HEK293 (cell line): ENCODE data around the gene GGA1.

ENCODE experiments used
- BCL6B ChIP-seq: fragments of 450-650 bp; formaldehyde crosslinking; IDR thresholded peaks from 2 replicates; pipeline ENCODE4 v1.5.1; 2017; ENCODE audit warnings: missing biosample characterization, missing genetic modification characterization
- GLI4 ChIP-seq: fragments of 450-650 bp; formaldehyde crosslinking; IDR thresholded peaks from 2 replicates; pipeline ENCODE4 v1.5.1; 2016; ENCODE audit warnings: missing biosample characterization, missing genetic modification characterization
- GLIS1 ChIP-seq: fragments of 450-650 bp; formaldehyde crosslinking; IDR thresholded peaks from 2 replicates; pipeline ENCODE4 v1.5.1; 2016; ENCODE audit warnings: missing biosample characterization, missing genetic modification characterization
- GLIS2 ChIP-seq: fragments of 450-650 bp; formaldehyde crosslinking; IDR thresholded peaks from 2 replicates; pipeline ENCODE4 v1.5.1; 2016; ENCODE audit warnings: missing biosample characterization, missing genetic modification characterization
- RBAK ChIP-seq: fragments of 450-650 bp; formaldehyde crosslinking; IDR thresholded peaks from 2 replicates; pipeline ENCODE4 v1.5.1; 2016; ENCODE audit warnings: missing biosample characterization, missing genetic modification characterization
- TCF7L2 ChIP-seq: IDR thresholded peaks from 2 replicates; pipeline ENCODE4 v1.6.1; 2011; ENCODE audit warnings: low read depth, mild to moderate bottlenecking, inconsistent platforms, low read length, moderate library complexity, borderline replicate concordance
- TRIM28 ChIP-seq: IDR thresholded peaks from 2 replicates; pipeline ENCODE4 v1.6.1; 2011; ENCODE audit warnings: low read length, control low read depth, borderline replicate concordance
- ZBTB1 ChIP-seq: fragments of 450-650 bp; formaldehyde crosslinking; IDR thresholded peaks from 2 replicates; pipeline ENCODE4 v1.5.1; 2016; ENCODE audit warnings: missing biosample characterization, missing genetic modification characterization
- ZBTB20 ChIP-seq: fragments of 450-650 bp; formaldehyde crosslinking; IDR thresholded peaks from 2 replicates; pipeline ENCODE4 v1.5.1; 2016; ENCODE audit warnings: missing biosample characterization, missing genetic modification characterization
- ZBTB48 ChIP-seq: fragments of 450-650 bp; formaldehyde crosslinking; IDR thresholded peaks from 2 replicates; pipeline ENCODE4 v1.5.1; 2016; ENCODE audit warnings: missing biosample characterization, missing genetic modification characterization
- ZFP37 ChIP-seq: fragments of 450-650 bp; formaldehyde crosslinking; IDR thresholded peaks from 2 replicates; pipeline ENCODE4 v1.5.1; 2016; ENCODE audit warnings: missing biosample characterization, missing genetic modification characterization
- ZNF140 ChIP-seq: fragments of 450-650 bp; formaldehyde crosslinking; IDR thresholded peaks from 2 replicates; pipeline ENCODE4 v1.5.1; 2016; ENCODE audit warnings: missing biosample characterization, missing genetic modification characterization
- ZNF148 ChIP-seq: fragments of 450-650 bp; formaldehyde crosslinking; IDR thresholded peaks from 2 replicates; pipeline ENCODE4 v1.5.0; 2017; ENCODE audit warnings: missing biosample characterization, missing genetic modification characterization, borderline replicate concordance
- ZNF16 ChIP-seq: fragments of 450-650 bp; formaldehyde crosslinking; IDR thresholded peaks from 2 replicates; pipeline ENCODE4 v1.5.1; 2016; ENCODE audit warnings: low read depth, missing biosample characterization, missing genetic modification characterization
- ZNF174 ChIP-seq: fragments of 450-650 bp; formaldehyde crosslinking; IDR thresholded peaks from 2 replicates; pipeline ENCODE4 v1.5.0; 2017; ENCODE audit warnings: missing biosample characterization, mild to moderate bottlenecking, missing genetic modification characterization
- ZNF19 ChIP-seq: fragments of 450-650 bp; formaldehyde crosslinking; IDR thresholded peaks from 2 replicates; pipeline ENCODE4; 2016; ENCODE audit warnings: missing biosample characterization, missing genetic modification characterization, low read depth
- ZNF274 ChIP-seq, 2 experiments: fragments of 200-500 bp in 1 of 2; fragments of 450-650 bp in 1 of 2; sonication (Bioruptor generic) in 1 of 2; formaldehyde crosslinking in 1 of 2; IDR thresholded peaks; 2 replicates each; pipeline versions ENCODE4 v1.5.1 to v1.6.1; 2014 to 2016; ENCODE audit warnings: borderline replicate concordance in 1 of 2, inconsistent platforms in 1 of 2, low read length in 1 of 2, missing biosample characterization in 1 of 2, missing genetic modification characterization in 1 of 2
- ZNF311 ChIP-seq: fragments of 450-650 bp; formaldehyde crosslinking; IDR thresholded peaks from 2 replicates; pipeline ENCODE4 v1.5.1; 2017; ENCODE audit warnings: missing biosample characterization, missing genetic modification characterization, borderline replicate concordance
- ZNF324 ChIP-seq: fragments of 450-650 bp; formaldehyde crosslinking; IDR thresholded peaks from 2 replicates; pipeline ENCODE4 v1.5.1; 2016; ENCODE audit warnings: missing biosample characterization, missing genetic modification characterization
- ZNF416 ChIP-seq: fragments of 450-650 bp; formaldehyde crosslinking; IDR thresholded peaks from 2 replicates; pipeline ENCODE4 v1.5.1; 2016; ENCODE audit warnings: missing biosample characterization, missing genetic modification characterization
- ZNF549 ChIP-seq: fragments of 450-650 bp; IDR thresholded peaks from 2 replicates; pipeline ENCODE4 v1.5.1; 2018; ENCODE audit warnings: missing biosample characterization, missing genetic modification characterization, mild to moderate bottlenecking, inconsistent platforms, moderate library complexity
- ZNF558 ChIP-seq: fragments of 450-650 bp; formaldehyde crosslinking; IDR thresholded peaks from 2 replicates; pipeline ENCODE4 v1.5.1; 2016; ENCODE audit warnings: missing biosample characterization, missing genetic modification characterization
- ZNF623 ChIP-seq: fragments of 450-650 bp; formaldehyde crosslinking; IDR thresholded peaks from 2 replicates; pipeline ENCODE4 v1.5.1; 2016; ENCODE audit warnings: missing biosample characterization, missing genetic modification characterization
- ZNF692 ChIP-seq: fragments of 450-650 bp; formaldehyde crosslinking; IDR thresholded peaks from 2 replicates; pipeline ENCODE4 v1.5.1; 2016; ENCODE audit warnings: missing biosample characterization, missing genetic modification characterization
- ZXDB ChIP-seq: fragments of 450-650 bp; formaldehyde crosslinking; IDR thresholded peaks from 2 replicates; pipeline ENCODE4 v1.5.1; 2016; ENCODE audit warnings: missing biosample characterization, missing genetic modification characterization
- TF ChIP-seq, protein P1 (sequence below): fragments of 450-650 bp; formaldehyde crosslinking; IDR thresholded peaks from 2 replicates; pipeline ENCODE4 v1.5.1; 2017; ENCODE audit warnings: missing biosample characterization, mild to moderate bottlenecking, missing genetic modification characterization, moderate library complexity
- TF ChIP-seq, protein P2 (sequence below): fragments of 450-650 bp; formaldehyde crosslinking; IDR thresholded peaks from 2 replicates; pipeline ENCODE4 v1.5.1; 2016; ENCODE audit warnings: missing biosample characterization, missing genetic modification characterization, low read depth

GGA1 gene

GRCh38 chr22:37676736-37677492 lies 68.3 kb downstream of the GGA1 start (continued):
- TF ChIP-seq ZNF16 (tag by site-specific recombination) (no peak), BCL6B (peak; percentile 60; the same call in 1 of the 2 replicates), ZNF19 (no peak), ZBTB48 (tag by site-specific recombination) (0 out of 2 replicates have a peak, but pooled peaks have one; percentile 16), ZBTB20 (tag by site-specific recombination) (peak; percentile 58), ZNF623 (tag by site-specific recombination) (no peak), ZNF274 (IDR thresholded peaks at IDR 0.05; ENCODE audit: low read length) (no peak), ZNF274 (tag by site-specific recombination; IDR thresholded peaks at IDR 0.05; ENCODE audit: borderline replicate concordance) (no peak), ZNF416 (no peak), GLIS2 (peak; percentile 94), ZXDB (tag by site-specific recombination) (peak; percentile 67), ZNF140 (tag by site-specific recombination) (no peak), ZNF558 (tag by site-specific recombination) (no peak), TCF7L2 (no peak), GLIS1 (tag by site-specific recombination) (peak; percentile 70; the same call in 1 of the 2 replicates), ZNF549 (tag by site-specific recombination) (no peak), ZNF311 (tag by site-specific recombination) (no peak), GLI4 (tag by site-specific recombination) (no peak), RBAK (no peak), ZNF692 (tag by site-specific recombination) (peak; percentile 64), ZNF174 (no peak), ZNF324 (tag by site-specific recombination) (peak; percentile 18; the same call in 1 of the 2 replicates), TRIM28 (no peak), ZFP37 (no peak), ZNF148 (tag by site-specific recombination) (no peak), ZBTB1 (no peak)
- TF ChIP-seq, protein P1, sequence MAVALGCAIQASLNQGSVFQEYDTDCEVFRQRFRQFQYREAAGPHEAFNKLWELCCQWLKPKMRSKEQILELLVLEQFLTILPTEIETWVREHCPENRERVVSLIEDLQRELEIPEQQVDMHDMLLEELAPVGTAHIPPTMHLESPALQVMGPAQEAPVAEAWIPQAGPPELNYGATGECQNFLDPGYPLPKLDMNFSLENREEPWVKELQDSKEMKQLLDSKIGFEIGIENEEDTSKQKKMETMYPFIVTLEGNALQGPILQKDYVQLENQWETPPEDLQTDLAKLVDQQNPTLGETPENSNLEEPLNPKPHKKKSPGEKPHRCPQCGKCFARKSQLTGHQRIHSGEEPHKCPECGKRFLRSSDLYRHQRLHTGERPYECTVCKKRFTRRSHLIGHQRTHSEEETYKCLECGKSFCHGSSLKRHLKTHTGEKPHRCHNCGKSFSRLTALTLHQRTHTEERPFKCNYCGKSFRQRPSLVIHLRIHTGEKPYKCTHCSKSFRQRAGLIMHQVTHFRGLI: peak; percentile 53; the same call in 1 of the 2 replicates
- TF ChIP-seq, protein P2, sequence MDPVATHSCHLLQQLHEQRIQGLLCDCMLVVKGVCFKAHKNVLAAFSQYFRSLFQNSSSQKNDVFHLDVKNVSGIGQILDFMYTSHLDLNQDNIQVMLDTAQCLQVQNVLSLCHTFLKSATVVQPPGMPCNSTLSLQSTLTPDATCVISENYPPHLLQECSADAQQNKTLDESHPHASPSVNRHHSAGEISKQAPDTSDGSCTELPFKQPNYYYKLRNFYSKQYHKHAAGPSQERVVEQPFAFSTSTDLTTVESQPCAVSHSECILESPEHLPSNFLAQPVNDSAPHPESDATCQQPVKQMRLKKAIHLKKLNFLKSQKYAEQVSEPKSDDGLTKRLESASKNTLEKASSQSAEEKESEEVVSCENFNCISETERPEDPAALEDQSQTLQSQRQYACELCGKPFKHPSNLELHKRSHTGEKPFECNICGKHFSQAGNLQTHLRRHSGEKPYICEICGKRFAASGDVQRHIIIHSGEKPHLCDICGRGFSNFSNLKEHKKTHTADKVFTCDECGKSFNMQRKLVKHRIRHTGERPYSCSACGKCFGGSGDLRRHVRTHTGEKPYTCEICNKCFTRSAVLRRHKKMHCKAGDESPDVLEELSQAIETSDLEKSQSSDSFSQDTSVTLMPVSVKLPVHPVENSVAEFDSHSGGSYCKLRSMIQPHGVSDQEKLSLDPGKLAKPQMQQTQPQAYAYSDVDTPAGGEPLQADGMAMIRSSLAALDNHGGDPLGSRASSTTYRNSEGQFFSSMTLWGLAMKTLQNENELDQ: no peak
